ENCODE results near the gene STAC2. TPM values are rescaled to one million over a fixed set of nuclear protein-coding genes. Genes with fewer than 3 reads are reported as not detected.

The STAC2 gene
- total RNA-seq, 1 donor from 2014 or later = 0.62 TPM

GRCh38 chr17:39165178-39165840 is 60.4 kb downstream of the STAC2 start:
- no peak for TF ChIP-seq CTCF (IDR thresholded peaks at IDR 0.05)
- DNase-seq (ENCODE audit: extremely low spot score, unreplicated experiment) = no peak
- Mint-ChIP-seq H3K4me3 (ENCODE audit: unreplicated experiment) (peak overlapping the region; percentile 78), H3K27ac (ENCODE audit: unreplicated experiment) (peak overlapping the region; percentile 20), H3K4me1 (ENCODE audit: unreplicated experiment) (peaks cover 19% of the 10 kb centered on the region), H3K9me3 (ENCODE audit: unreplicated experiment) (no peaks in the 10 kb centered on the region), H3K27me3 (ENCODE audit: unreplicated experiment) (peaks cover 12% of the 10 kb centered on the region), H3K36me3 (ENCODE audit: unreplicated experiment) (no peaks in the 10 kb centered on the region)

GRCh38 chr17:39164675-39165143 is 61.0 kb downstream of the STAC2 start:
- H3K9me3 Mint-ChIP-seq (ENCODE audit: unreplicated experiment) = no peaks in the 10 kb centered on the region
- peak; percentile 93 for DNase-seq (ENCODE audit: extremely low spot score, unreplicated experiment)
- peak; percentile 86 for TF ChIP-seq CTCF (IDR thresholded peaks at IDR 0.05)
- H3K36me3 Mint-ChIP-seq (ENCODE audit: unreplicated experiment) = no peaks in the 10 kb centered on the region
- H3K27me3 Mint-ChIP-seq (ENCODE audit: unreplicated experiment) = peaks cover 12% of the 10 kb centered on the region
- peak overlapping the region; percentile 44 for H3K27ac Mint-ChIP-seq (ENCODE audit: unreplicated experiment)
- H3K4me1 Mint-ChIP-seq (ENCODE audit: unreplicated experiment) = peaks cover 19% of the 10 kb centered on the region
- peak overlapping the region; percentile 78 for H3K4me3 Mint-ChIP-seq (ENCODE audit: unreplicated experiment)

DNA sequence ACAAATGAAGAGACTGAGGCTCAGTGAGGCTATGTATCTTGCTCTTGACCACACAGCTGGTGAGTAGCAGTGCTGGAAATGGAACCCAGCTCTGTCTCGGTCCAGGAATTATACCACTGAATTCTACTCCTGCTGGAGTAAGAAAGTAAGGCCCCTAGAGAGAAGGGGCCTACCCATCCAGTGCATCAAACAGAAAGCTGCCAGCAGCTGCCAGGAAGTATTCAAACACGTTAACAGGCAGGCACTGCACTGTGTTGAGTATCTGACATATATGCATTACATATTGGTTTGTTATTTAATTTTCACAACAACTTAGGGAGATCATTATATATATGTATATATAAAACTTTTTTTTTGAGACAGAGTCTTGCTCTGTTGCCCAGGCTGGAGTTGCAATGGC is 63.8 kb downstream of the STAC2 start:
- TF ChIP-seq CTCF (IDR thresholded peaks at IDR 0.05) = no peak
- peaks cover 14% of the 10 kb centered on the region for H3K4me1 Mint-ChIP-seq (ENCODE audit: unreplicated experiment)
- no peaks in the 10 kb centered on the region for H3K36me3 Mint-ChIP-seq (ENCODE audit: unreplicated experiment)
- H3K9me3 Mint-ChIP-seq (ENCODE audit: unreplicated experiment) = no peaks in the 10 kb centered on the region
- H3K27me3 Mint-ChIP-seq (ENCODE audit: unreplicated experiment) = peaks cover 12% of the 10 kb centered on the region
- DNase-seq (ENCODE audit: extremely low spot score, unreplicated experiment) = no peak
- no peak overlapping the region for H3K27ac Mint-ChIP-seq (ENCODE audit: unreplicated experiment)
- no peak overlapping the region for H3K4me3 Mint-ChIP-seq (ENCODE audit: unreplicated experiment)

Other genes starting within 250 kb of the STAC2 start
- 17.1 and 19.7 TPM in 2 replicates for gene PLXDC1, start 74.3 kb downstream of the STAC2 start, total RNA-seq
- not detected in 2 replicates for gene ARL5C, start 59.8 kb downstream of the STAC2 start, total RNA-seq
- 15.4 and 17.9 TPM in 2 replicates for gene CACNB1, start 28.3 kb downstream of the STAC2 start, total RNA-seq
- gene RPL19, start 25.7 kb downstream of the STAC2 start, total RNA-seq = 1,528 and 1,579 TPM in 2 replicates
- gene FBXL20, start 175.7 kb upstream of the STAC2 start, total RNA-seq = 28.0 TPM in 2 replicates
- 45.9 and 48.0 TPM in 2 replicates for gene MED1, start 225.3 kb upstream of the STAC2 start, total RNA-seq
- gene CDK12, start 235.5 kb upstream of the STAC2 start, total RNA-seq = 57.4 and 59.0 TPM in 2 replicates

Measured in osteocyte (in vitro differentiated cells).